Prostate gland (tissue), 2 donors: Measurements from ENCODE around the gene CLMP. TPM values are rescaled to one million over a fixed set of nuclear protein-coding genes. Genes with fewer than 3 reads are reported as not detected.

ENCODE experiments used
- DNase-seq: peaks from one replicate; pipeline ENCODE4 v3.0.0-alpha.2; 2019; ENCODE audit warnings: low spot score
- H3K27ac ChIP-seq, 2 donors: fragments of 200-600 bp; sonication (generic); 2 replicates each; pipeline ENCODE4 v1.5.1; 2017 to 2019
- H3K27me3 ChIP-seq: fragments of 200-600 bp; sonication (generic); replicated peaks from 2 replicates; pipeline ENCODE4 v1.5.1; 2019; ENCODE audit not compliant: insufficient read depth
- H3K36me3 ChIP-seq, 2 donors: fragments of 200-600 bp; sonication (generic); 1 replicate in 1 of 2; 2 replicates in 1 of 2; pipeline versions ENCODE4 v1.5.1 to v1.8.1; 2017 to 2019
- H3K4me1 ChIP-seq: fragments of 200-600 bp; sonication (generic); replicated peaks from 2 replicates; pipeline ENCODE4 v1.5.1; 2019
- H3K4me3 ChIP-seq, 2 donors: fragments of 200-600 bp; sonication (generic); 2 replicates each; pipeline ENCODE4 v1.5.1; 2017 to 2019
- H3K9me3 ChIP-seq: fragments of 200-600 bp; sonication (generic); 2 replicates; pipeline ENCODE4 v1.5.1; 2017
- POLR2A ChIP-seq: fragments of 450-650 bp; IDR thresholded peaks from one replicate; pipeline ENCODE4 v1.6.1; 2016; ENCODE audit warnings: antibody characterized with exemption, mild to moderate bottlenecking
- POLR2AphosphoS5 ChIP-seq: sonication (generic); formaldehyde crosslinking; IDR thresholded peaks from one replicate; pipeline ENCODE4 v1.6.1; 2017; ENCODE audit warnings: antibody characterized with exemption
- WGBS: methylation state at CpG from one replicate; pipeline ENCODE4 v1.1.5; 2018; 5-methylcytosine and 5-hydroxymethylcytosine counted together
- intact Hi-C: fragments of 100-400 bp; cut with DNase I; formaldehyde crosslinking; loops from one replicate; pipeline ENCODE4 v1.14.2; 2022
- total RNA-seq, 2 donors: library from RNA; depleted of rRNA; stranded (reverse); fragments of >200 nt; gene quantifications; one replicate each; pipeline ENCODE4 v1.1.0, GENCODE V29; 2016
- TF ChIP-seq, protein P1 (sequence below), 4 experiments: fragments of 200-600 bp in 2 of 4; fragments of 450-650 bp in 2 of 4; sonication (generic) in 2 of 4; IDR thresholded peaks; 1 replicate in 3 of 4; 2 replicates in 1 of 4; pipeline ENCODE4 v1.5.1; 2016 to 2019; ENCODE audit warnings: antibody characterized with exemption in 4 of 4, mild to moderate bottlenecking in 2 of 4, moderate library complexity in 2 of 4

The CLMP gene
- total RNA-seq, 2 donors from 2014 or later, result 5.0 to 10.7 TPM

DNA sequence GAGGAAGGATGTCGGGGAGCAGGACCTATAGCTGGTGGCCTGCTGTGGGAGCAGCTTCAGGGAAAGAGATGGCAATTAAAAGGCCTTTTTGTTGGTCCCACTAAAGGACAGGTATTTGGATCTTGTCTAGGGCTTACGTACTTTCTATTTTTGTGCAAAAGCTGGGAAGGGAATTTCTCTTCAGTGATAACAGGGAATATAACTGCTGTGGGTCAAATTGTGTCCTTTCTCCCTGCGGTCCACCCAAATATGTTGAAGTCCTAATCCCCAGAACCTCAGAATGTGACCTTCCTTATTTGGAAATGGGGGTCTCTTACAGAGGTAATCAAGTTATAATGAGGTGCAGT is 147.1 kb downstream of the CLMP start:
- intact Hi-C loops, result no loop called here
- no peak for DNase-seq
- whole genome bisulfite sequencing, result 94% methylated on average over 3 of the region's 3 CpGs

DNA sequence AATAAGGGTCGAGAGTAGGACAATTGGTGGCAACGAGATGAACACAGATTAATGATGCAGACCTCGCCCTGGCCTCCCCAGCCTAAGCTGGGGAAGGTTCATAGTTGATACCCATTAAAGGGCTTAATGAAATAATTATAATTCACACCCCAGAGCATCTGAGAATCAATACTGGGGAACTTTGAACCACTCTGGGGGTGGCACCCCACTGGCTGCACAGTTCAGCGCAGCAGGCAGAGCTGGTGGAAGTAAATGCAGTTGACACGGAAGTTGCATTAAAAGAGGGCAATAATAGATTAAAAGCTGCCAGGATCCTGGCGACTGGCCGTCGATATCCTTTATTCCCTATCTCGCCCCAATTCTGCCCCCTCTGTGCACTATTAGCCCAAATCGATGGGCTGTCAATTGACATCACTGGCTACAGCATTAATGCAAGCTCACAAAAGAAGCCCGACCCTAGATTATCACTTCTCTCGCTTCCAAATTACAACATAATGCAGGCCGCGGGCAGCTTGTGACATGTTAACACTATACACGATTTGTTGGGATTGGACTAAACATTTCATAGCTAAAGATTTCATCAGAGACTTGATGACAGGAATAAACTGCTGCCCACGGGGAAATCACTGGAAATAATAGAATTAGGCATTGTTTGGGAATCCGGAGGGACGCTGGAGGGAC is 147.6 kb downstream of the CLMP start:
- H3K27ac ChIP-seq, result no peak overlapping the region
- no peaks in the 10 kb centered on the region for H3K36me3 ChIP-seq
- H3K4me1 ChIP-seq, result no peaks in the 10 kb centered on the region
- WGBS, result 81% methylated on average over 18 of the region's 18 CpGs
- no peak overlapping the region for H3K4me3 ChIP-seq
- no peaks in the 10 kb centered on the region for H3K9me3 ChIP-seq
- DNase-seq, result no peak
- TF ChIP-seq POLR2A, result no peak
- no peak for TF ChIP-seq POLR2AphosphoS5
- TF ChIP-seq, protein P1, sequence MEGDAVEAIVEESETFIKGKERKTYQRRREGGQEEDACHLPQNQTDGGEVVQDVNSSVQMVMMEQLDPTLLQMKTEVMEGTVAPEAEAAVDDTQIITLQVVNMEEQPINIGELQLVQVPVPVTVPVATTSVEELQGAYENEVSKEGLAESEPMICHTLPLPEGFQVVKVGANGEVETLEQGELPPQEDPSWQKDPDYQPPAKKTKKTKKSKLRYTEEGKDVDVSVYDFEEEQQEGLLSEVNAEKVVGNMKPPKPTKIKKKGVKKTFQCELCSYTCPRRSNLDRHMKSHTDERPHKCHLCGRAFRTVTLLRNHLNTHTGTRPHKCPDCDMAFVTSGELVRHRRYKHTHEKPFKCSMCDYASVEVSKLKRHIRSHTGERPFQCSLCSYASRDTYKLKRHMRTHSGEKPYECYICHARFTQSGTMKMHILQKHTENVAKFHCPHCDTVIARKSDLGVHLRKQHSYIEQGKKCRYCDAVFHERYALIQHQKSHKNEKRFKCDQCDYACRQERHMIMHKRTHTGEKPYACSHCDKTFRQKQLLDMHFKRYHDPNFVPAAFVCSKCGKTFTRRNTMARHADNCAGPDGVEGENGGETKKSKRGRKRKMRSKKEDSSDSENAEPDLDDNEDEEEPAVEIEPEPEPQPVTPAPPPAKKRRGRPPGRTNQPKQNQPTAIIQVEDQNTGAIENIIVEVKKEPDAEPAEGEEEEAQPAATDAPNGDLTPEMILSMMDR (IDR thresholded peaks at IDR 0.05), result no peak
- no peaks in the 10 kb centered on the region for H3K27me3 ChIP-seq
- intact Hi-C loops, result no loop called here

More for the DNA sequence above, 147.1 kb downstream of the CLMP start:
- TF ChIP-seq, protein P1 (IDR thresholded peaks at IDR 0.05), result no peak
- TF ChIP-seq POLR2A (no peak), POLR2AphosphoS5 (no peak)
- Histone ChIP-seq H3K27ac (no peak overlapping the region), H3K4me1 (no peaks in the 10 kb centered on the region), H3K27me3 (no peaks in the 10 kb centered on the region), H3K4me3 (no peak overlapping the region), H3K9me3 (no peaks in the 10 kb centered on the region), H3K36me3 (no peaks in the 10 kb centered on the region)

DNA sequence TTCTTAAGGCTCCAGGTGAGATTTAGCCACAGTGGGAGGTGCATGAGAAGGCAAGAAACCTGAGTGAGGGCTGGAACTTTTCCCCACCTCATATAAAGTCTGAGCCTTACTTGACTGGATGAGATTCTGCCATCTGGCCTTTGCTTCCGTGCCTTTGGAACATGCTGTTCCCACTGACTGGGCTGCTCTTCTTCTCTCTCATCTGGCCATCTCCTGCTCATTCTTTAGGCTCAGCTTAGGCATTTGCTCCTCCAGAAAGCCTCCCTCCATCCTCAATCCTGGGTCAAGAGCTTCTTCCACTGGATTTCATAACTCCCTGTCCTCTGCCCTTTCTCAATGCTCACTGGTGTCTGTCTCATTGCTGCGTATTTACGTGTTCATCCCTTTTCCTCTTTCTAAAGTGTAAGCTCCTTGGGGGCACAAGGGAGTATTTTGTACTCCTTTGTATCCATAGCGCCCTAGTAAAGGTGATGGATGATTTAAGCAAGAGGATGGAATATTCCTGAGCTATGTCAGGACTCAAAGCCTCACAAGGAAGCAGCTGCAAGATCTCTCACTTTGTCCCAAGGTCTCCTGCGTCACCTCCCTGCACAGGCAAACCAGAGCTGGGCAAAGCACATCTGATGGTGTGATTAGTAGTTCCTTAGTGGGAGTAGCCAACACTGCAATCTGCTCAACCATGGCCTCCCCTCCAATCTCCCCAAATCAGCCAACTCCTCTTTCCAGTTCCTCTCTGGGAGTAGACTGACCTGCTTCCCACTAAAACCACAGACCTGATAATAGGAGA is 148.4 kb downstream of the CLMP start:
- TF ChIP-seq POLR2AphosphoS5, result no peak
- no peak for TF ChIP-seq POLR2A
- TF ChIP-seq, protein P1 (IDR thresholded peaks at IDR 0.05), result no peak
- no peaks in the 10 kb centered on the region for H3K36me3 ChIP-seq
- whole genome bisulfite sequencing, result 79% methylated on average over 5 of the region's 5 CpGs
- DNase-seq, result no peak
- intact Hi-C loops, result no loop called here
- H3K4me1 ChIP-seq, result no peaks in the 10 kb centered on the region
- H3K27me3 ChIP-seq, result no peaks in the 10 kb centered on the region
- no peaks in the 10 kb centered on the region for H3K9me3 ChIP-seq
- H3K4me3 ChIP-seq, result no peak overlapping the region
- no peak overlapping the region for H3K27ac ChIP-seq

DNA sequence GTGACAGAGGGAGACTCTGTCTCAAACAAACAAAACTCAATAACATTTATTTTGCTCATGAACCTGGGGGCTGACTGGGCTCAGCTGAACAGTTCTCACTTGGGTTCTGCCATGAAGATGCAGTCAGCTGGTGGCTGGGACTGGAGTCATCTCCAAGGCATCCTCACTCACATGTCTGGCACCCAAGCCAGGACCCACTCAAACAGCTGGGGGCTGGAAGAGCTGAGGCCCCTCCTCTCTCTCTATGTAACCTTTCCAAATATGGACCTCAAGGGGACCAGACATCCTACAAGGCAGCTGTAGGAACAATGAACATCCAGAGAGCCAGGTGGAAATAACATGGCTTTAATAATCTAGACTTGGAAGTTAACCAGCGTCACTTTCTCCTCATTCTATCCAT is 149.9 kb downstream of the CLMP start:
- intact Hi-C loops, result no loop called here
- H3K4me3 ChIP-seq, result no peak overlapping the region
- WGBS, result 100% methylated on average over 1 of the region's 1 CpG

More for the DNA sequence above, 149.9 kb downstream of the CLMP start:
- Histone ChIP-seq H3K36me3 (no peaks in the 10 kb centered on the region), H3K4me1 (no peaks in the 10 kb centered on the region), H3K27ac (no peak overlapping the region), H3K27me3 (no peaks in the 10 kb centered on the region), H3K9me3 (no peaks in the 10 kb centered on the region)
- TF ChIP-seq POLR2AphosphoS5, result no peak
- TF ChIP-seq, protein P1 (IDR thresholded peaks at IDR 0.05), result no peak
- TF ChIP-seq POLR2A, result no peak
- no peak for DNase-seq
